Measurements from ENCODE around the gene GPD2. TPM values are rescaled to one million over a fixed set of nuclear protein-coding genes. Genes with fewer than 3 reads are reported as not detected.
A peak's percentile ranks its signal among the peaks of the same experiment; 100 is the strongest.

The GPD2 gene
- total RNA-seq, 1 experiment from 2014 or later = 62.5 TPM

- Mint-ChIP-seq H3K27ac (ENCODE audit: low read depth, unreplicated experiment) (no peak overlapping the region), H3K4me3 (ENCODE audit: unreplicated experiment) (no peak overlapping the region), H3K36me3 (ENCODE audit: insufficient read depth, unreplicated experiment) (no peaks in the 10 kb centered on the region), H3K9me3 (ENCODE audit: unreplicated experiment) (no peaks in the 10 kb centered on the region), H3K27me3 (ENCODE audit: insufficient read depth, unreplicated experiment) (no peaks in the 10 kb centered on the region), H3K4me1 (ENCODE audit: insufficient read depth, unreplicated experiment) (no peaks in the 10 kb centered on the region)
- TF ChIP-seq CTCF (IDR thresholded peaks at IDR 0.05; ENCODE audit: unreplicated experiment) = no peak
- no peak for DNase-seq (ENCODE audit: unreplicated experiment)
- POLR2A ChIA-PET = no interaction called here
- intact Hi-C loops (cut with micrococcal nuclease) = no loop called here
- CTCF ChIA-PET = interaction anchor here (0.6 to 1.2 kb wide), 3 partner anchors 23 to 1241 kb away, joined by 3 read pairs; no protein-coding TSS in a partner anchor
- no TSS peak for BruUV-seq (replicated peaks)
Measured at GRCh38 chr2:156619021-156619539, 182.9 kb downstream of the GPD2 start.

- H3K4me1 Mint-ChIP-seq (ENCODE audit: insufficient read depth, unreplicated experiment) = no peaks in the 10 kb centered on the region
- peak overlapping the region; percentile 33 for H3K27ac Mint-ChIP-seq (ENCODE audit: low read depth, unreplicated experiment)
- no peaks in the 10 kb centered on the region for H3K27me3 Mint-ChIP-seq (ENCODE audit: insufficient read depth, unreplicated experiment)
- ChIA-PET POLR2A (no interaction called here), CTCF (no interaction called here)
- intact Hi-C loops (cut with micrococcal nuclease) = no loop called here
- no TSS peak for BruUV-seq (replicated peaks)
- no peak for TF ChIP-seq CTCF (IDR thresholded peaks at IDR 0.05; ENCODE audit: unreplicated experiment)
- H3K36me3 Mint-ChIP-seq (ENCODE audit: insufficient read depth, unreplicated experiment) = no peaks in the 10 kb centered on the region
- DNase-seq (ENCODE audit: unreplicated experiment) = no peak
- no peak overlapping the region for H3K4me3 Mint-ChIP-seq (ENCODE audit: unreplicated experiment)
- H3K9me3 Mint-ChIP-seq (ENCODE audit: unreplicated experiment) = no peaks in the 10 kb centered on the region
Measured at GRCh38 chr2:156622491-156622890, 186.3 kb downstream of the GPD2 start.

- no peak for TF ChIP-seq CTCF (IDR thresholded peaks at IDR 0.05; ENCODE audit: unreplicated experiment)
- no peaks in the 10 kb centered on the region for H3K9me3 Mint-ChIP-seq (ENCODE audit: unreplicated experiment)
- ChIA-PET CTCF (interaction anchor here (0.6 to 1.4 kb wide), 3 partner anchors 210 to 428 kb away, joined by 5 to 6 read pairs (median 5); no protein-coding TSS in a partner anchor), POLR2A (no interaction called here)
- DNase-seq (ENCODE audit: unreplicated experiment) = no peak
- H3K27me3 Mint-ChIP-seq (ENCODE audit: insufficient read depth, unreplicated experiment) = no peaks in the 10 kb centered on the region
- H3K27ac Mint-ChIP-seq (ENCODE audit: low read depth, unreplicated experiment) = no peak overlapping the region
- no peaks in the 10 kb centered on the region for H3K36me3 Mint-ChIP-seq (ENCODE audit: insufficient read depth, unreplicated experiment)
- H3K4me3 Mint-ChIP-seq (ENCODE audit: unreplicated experiment) = no peak overlapping the region
- intact Hi-C loops (cut with micrococcal nuclease) = no loop called here
- no TSS peak for BruUV-seq (replicated peaks)
- H3K4me1 Mint-ChIP-seq (ENCODE audit: insufficient read depth, unreplicated experiment) = no peaks in the 10 kb centered on the region
Measured at GRCh38 chr2:156625360-156626170, 189.4 kb downstream of the GPD2 start.

GRCh38 chr2:156626931-156627330, 190.8 kb downstream of the GPD2 start:
- H3K36me3 Mint-ChIP-seq (ENCODE audit: insufficient read depth, unreplicated experiment) = no peaks in the 10 kb centered on the region
- intact Hi-C loops (cut with micrococcal nuclease) = no loop called here
- ChIA-PET POLR2A (interaction anchor here (0.7 kb wide), 1 partner anchor 221 kb away, joined by 3 read pairs; no protein-coding TSS in a partner anchor), CTCF (no interaction called here)
- no peaks in the 10 kb centered on the region for H3K27me3 Mint-ChIP-seq (ENCODE audit: insufficient read depth, unreplicated experiment)
- no peak for TF ChIP-seq CTCF (IDR thresholded peaks at IDR 0.05; ENCODE audit: unreplicated experiment)
- H3K4me1 Mint-ChIP-seq (ENCODE audit: insufficient read depth, unreplicated experiment) = no peaks in the 10 kb centered on the region
- H3K27ac Mint-ChIP-seq (ENCODE audit: low read depth, unreplicated experiment) = no peak overlapping the region
- H3K4me3 Mint-ChIP-seq (ENCODE audit: unreplicated experiment) = no peak overlapping the region
- no TSS peak for BruUV-seq (replicated peaks)
- DNase-seq (ENCODE audit: unreplicated experiment) = no peak
- no peaks in the 10 kb centered on the region for H3K9me3 Mint-ChIP-seq (ENCODE audit: unreplicated experiment)
